ENCODE measurements around the gene PLCZ1.
"Not testable (repeated sequence)": the region's sequence is repeated elsewhere in the genome, so short reads cannot be mapped to it uniquely, and the experiment has no call there.

Gene PLCZ1

DNA sequence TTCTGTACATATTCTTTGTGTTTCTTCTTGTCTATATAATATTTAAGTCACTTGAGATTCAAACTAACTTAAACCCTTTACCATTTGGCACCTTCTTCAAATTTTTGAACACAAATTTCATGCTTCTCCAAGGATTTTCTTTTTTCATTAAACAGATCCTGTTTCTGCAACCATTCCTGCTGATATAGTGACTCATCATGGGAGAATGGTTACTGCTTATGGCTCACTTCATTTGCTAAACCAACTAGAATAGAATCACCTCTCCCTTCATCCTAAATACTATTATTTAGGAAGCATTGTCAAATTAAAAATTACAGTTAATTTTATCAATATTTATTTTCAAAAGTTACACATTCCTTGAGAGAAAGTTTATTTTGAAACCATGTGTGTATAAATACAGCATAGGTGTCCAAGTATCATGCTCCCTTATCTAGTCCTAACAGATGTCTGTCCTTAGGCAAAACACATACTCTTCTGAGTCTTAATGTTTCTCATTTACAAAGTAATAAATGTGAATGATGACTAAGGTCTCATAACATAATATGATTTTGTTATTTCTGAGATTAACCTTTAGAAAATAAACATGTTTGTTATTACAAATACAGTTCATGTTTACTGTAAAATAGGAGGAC, 40.7 kb downstream of the PLCZ1 start:
- DNase-seq = no peak

DNA sequence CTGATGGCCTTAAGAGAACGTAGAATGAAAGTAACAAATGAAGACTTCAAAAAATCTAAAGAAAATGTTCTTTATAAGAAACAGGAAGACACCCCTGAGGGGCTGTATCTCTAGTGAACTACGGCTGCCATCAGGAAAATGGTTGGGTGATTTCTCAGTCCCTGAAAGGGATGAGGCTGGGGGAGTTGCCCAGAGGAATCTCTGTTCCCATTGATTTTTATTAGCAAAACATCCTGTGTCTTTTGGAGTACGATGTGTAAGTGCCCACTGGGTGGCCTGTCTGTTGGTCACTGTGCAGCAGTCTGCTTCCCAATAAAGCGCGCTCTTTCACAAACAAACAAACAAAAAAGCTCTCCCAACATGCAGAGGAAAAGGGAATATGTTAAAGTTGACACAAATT, 43.8 kb downstream of the PLCZ1 start:
- not testable (repeated sequence) for DNase-seq

DNA sequence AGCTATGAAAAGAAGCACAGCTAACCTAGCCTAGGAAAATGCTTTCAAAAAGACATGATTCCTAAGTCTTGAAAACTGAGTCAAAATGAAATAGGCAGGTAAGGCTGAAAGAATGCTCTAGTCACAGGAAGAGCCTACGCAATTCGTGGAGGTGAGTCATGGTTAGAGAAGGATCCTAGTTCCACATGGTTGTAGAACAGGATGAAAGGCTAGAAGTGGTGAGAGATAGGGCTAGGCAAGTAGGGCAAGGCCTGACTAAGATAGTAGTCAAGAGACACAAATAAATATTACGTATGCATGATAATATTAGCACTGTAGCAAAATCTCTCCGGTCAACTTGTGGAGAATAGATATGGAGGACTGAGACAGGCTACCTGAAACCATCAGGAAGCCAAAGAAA, 47.2 kb downstream of the PLCZ1 start:
- DNase-seq = no peak

DNA sequence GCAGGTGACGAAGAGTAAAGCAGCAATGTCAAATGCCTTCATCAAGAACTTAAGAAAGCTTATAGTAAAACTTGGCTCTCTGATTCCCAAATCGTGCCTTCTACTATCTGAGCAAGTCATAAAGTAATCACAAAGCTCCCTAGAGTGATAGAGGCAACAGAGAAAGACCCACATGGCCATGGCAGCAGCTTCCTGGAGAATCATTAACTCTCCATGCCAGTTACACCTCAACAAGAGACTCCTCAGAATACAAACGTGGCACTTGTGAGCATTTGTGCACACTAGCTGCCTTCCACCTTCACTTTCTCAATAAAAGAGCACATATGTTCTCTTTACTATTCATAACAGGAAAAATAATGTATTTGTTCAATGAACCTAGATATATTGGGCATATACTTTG, 48.0 kb downstream of the PLCZ1 start:
- DNase-seq = no peak

DNA sequence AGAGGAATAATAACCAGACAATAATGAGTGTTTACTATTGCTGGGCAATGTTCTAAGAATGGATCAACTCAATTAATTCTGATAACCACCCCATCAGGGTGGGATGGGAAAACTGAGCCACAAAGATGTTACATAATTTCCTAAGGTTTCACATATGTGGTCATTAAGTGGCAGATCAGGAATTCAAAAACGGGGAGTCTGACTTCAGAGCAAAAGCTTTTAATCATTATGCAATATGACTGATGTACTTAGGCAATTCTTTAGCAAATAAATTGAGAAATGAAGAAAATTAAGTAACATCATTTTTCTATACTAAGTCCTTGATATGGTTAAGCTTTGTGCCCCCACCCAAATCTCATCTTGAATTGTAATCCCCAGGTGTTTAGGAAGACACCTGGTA, 53.4 kb downstream of the PLCZ1 start:
- DNase-seq = no peak

DNA sequence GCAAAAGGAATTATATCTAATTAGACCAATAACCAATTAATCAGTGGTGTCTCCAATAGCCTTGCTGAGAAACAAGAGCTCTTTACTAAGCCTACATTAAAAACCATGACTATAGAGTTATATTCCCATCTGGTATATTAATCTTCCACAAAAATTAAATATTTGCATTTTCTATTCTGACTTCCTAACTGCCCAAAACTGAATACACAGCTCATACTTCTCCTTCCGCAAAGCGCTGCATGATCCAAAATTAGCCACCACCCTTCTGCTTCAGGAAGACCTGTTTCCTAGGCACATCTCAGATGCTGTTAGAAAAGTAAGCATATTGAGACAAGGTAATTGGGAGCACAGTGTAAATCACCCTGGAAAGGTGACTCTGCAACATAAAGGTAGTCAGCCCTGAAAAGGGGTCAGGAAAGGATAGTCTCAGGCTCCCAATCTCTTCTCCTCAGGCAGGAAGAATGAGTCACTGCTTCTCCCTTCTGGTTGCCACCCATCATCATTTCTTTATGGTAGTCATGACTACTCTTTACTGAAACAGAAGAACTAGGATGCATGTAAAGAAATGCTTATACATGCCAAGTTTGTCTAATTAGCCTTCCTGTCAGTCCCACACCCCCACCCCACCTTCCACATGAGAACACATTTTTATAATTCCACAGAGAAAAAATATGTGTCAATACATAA, 54.3 kb downstream of the PLCZ1 start:
- no peak for DNase-seq

DNA sequence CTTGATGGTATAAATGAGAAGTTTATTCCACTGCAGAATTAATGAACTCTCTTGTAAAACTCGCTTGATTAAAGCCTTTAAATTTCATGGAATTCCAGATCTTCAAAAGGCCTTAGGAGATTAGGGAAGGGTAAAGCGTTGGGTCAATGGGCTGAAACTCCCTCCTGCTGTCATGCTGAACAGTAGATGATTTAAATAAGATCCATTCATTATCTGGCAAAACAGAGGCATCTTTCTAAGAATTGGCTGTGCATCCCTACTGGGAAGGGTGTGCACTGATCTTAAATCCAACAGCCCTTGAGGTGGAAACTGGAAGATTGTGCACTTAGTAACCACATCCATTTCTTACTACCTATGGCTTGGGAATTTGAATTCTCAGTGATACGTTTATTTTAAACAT, 56.0 kb downstream of the PLCZ1 start:
- no peak for DNase-seq

DNA sequence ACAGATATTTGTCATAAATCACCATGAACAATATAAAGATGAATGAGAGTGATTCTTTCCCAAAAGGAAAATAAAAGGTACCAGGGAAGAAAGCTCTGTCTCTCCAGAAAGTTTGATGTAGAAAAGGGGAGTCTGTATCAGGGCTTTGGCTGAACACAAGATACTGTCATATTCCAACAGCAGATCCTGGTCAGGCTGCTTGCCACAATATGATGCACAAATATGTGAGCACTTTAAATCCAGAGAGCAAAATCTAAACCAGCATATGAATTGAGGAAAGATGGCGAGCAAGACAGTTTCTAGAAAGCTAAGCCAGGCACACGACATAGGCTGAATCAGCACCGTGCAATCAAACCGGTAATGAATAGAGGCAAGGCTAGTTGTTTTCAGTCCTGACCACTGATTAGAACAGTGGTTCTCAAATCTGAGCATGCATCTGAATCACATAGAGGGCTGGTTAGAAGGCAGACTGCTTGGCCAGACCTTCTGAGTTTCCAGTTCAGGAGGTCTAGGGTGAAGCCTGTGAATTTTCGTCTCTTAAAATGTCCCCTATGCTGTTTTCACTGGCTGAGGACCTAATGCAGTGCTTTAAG, 60.7 kb downstream of the PLCZ1 start:
- no peak for DNase-seq

DNA sequence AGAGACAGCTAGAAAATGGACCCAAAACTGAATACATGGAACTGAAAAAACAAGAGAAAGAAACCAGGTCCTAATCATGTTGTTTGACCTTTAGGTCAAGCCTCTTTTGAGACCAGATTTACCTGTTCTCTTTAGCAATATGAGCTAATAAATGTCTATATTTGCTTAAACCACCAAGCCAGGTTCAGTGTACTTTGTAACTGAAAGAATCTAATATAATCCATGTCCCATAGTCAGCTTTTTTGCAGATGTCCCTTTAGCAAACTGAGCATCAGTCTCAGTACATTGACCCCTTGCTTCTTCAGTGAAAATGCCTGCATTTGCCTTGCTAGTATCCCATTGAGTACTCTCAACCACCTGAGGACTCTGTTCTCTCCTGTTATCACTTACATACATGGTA, 61.7 kb downstream of the PLCZ1 start:
- no peak for DNase-seq

DNA sequence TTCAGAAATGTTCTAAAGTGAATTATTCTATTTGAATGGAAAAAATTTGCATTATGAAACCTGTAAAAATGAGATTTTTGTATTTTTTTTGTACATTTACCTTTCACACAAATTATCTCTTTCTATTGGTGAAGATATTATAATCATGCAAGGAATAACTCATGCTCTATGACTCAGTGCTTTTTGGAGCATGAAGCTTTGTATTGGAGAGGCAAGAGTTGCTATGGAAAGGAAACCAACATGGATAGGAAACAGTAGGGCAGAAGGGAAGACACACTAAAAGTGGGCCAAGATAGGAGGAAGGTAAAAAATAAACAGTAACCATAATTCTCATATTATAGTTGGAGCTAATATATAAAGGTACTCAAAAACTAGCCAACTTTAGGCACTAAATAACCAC, 79.0 kb downstream of the PLCZ1 start:
- no peak for DNase-seq

DNA sequence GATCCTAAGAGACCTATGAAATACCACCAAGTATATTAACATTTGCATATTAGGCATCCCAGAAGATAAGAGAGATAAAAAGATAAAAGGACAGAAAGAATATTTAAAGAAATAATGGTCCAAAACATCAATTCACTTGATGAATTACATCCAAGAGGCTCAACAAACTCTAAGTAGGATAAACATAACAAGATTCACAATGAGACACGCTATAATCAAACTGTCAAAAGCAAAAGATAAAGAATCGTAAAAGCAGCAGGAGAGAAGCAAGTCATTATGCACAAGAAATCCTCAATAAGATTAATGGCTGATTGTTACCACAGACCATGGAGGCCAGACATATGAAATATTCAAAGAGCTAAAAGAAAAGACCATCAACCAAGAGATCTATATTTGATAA, 79.6 kb downstream of the PLCZ1 start:
- no peak for DNase-seq

DNA sequence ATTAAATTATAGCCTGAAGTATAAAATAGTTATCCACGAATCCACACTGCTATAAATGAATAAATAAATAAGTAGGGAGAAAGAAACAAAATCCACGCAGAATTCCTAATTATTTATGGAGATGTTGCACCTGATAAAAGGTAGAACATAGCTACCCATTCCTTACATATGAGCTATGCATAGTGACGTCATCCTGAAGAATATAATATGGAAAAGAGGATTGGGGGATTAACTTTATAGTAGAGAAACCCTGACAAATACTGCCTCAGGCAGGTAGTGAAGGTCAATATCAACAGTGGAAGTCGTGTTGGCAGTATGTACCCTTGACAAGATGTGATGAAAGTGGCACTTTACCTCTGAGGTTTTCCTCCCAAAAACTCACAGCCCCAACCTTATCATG, 82.5 kb downstream of the PLCZ1 start:
- no peak for DNase-seq

DNA sequence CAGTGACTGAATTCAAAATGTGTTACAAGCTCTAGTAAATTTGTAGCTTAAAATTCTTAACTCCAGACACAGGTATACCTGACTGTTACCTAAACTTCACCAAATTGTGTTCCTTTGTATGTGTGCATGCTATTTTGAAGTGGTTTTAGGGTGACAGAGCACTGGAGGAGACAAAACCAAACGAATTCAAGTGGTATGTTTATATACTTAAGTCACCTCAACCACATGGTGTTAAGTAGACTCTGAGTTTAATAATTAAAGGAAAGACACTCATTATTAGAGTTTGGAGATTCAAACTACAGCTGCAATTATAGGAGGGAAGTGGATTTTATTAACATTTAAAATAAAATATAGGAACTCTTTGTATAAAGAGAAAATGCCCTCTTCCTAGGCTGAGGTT, 84.3 kb downstream of the PLCZ1 start:
- DNase-seq = no peak

DNA sequence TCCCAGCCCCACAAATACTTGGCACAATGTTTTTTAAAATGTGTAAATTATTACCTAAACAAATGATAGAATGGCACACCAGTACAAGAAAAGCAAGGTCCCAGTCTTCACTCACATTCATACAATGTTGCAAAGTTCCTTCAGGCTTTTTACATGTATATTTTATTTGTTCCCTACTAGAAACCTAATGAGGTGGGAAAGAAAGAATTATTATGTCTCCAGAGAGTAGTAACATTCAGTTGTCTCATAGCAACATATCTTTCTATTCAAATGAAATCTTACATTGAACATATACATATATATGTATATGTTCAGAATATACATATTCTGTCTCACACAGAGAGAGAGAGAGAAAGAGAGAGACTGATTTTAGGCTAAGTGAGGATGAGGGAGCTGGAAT, 85.2 kb downstream of the PLCZ1 start:
- no peak for DNase-seq

DNA sequence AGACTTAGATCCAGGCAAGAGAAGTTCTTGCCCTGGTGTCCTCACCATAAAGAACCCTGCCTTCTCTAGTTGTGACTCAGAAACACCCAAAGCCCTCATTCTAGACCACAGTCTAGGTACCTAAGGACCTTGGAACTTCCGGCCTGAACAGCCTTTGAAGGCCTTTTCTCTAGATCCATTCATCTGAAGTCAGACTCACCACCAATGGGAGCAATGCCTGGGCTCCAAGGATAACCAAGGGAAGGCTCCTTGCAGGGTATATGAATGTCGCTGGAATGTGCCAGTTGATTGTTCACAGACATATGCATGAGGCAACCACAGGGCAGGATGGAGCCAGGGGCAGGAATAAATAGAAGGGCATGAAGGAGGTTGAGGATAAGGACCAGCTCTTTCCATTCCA, 86.3 kb downstream of the PLCZ1 start:
- DNase-seq = no peak

DNA sequence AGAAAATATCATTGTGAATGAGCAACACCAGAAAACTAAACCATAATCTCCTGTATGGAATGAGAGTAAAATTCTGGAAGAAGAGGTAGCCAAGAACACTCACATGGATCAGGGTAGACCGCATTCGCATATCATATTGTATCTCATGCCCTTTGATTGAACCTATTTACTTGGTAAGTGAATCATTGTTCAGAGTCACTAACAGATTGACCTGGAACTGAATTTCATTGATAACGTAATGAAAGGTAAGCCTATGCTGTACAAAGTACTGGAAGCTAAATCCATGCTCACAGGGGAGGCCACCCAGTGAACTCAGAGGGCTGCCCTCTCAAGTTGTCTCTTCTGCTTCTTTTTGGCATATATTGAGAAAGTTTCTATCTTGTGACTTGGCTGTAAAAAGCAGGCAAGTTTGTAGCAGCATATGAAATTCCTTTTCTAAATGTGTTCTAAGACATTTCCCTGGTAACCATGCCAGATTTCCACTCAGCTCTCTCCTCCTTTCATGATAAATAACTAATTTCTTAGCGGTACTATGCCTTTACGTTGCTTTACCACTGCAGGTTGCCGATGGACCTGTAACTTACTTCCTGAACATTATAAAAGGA, 91.4 kb downstream of the PLCZ1 start:
- DNase-seq = no peak

DNA sequence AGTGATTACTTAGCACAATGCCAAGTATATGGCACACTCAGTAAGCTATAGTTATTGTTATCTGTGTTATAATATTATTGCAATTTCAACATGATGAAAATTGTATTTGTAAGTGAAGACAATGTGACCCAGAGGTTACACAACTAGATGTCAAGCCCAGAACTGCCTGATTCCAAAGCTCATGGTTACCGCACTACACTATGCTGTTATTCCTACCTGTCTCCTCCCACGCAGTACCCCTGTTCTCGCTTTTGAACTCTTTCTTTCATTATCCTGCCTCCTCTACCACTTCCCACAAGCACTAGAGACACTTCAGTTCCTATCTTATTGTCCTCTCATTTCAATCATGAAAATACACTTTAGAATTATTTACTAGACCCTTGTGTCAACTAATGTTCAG, 93.2 kb downstream of the PLCZ1 start:
- DNase-seq = no peak

DNA sequence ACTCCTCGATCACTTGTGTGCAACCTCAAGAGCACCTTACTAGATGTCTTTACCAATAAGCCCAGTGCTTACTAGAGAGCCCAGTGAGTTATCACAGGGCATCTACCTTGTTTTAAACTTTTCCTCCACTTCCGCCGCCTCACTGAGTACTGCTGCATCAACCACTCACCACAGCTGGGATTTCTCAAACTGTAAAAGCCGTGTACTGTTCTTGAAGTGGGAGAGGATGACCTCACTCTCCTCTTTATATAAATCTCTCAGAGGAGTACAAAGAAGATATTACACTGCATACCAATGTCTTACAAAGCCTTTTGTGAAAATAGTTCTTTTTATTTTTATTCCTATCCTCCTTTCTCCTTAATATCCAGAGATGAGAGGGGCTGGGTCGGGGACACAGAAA, 94.1 kb downstream of the PLCZ1 start:
- no peak for DNase-seq

DNA sequence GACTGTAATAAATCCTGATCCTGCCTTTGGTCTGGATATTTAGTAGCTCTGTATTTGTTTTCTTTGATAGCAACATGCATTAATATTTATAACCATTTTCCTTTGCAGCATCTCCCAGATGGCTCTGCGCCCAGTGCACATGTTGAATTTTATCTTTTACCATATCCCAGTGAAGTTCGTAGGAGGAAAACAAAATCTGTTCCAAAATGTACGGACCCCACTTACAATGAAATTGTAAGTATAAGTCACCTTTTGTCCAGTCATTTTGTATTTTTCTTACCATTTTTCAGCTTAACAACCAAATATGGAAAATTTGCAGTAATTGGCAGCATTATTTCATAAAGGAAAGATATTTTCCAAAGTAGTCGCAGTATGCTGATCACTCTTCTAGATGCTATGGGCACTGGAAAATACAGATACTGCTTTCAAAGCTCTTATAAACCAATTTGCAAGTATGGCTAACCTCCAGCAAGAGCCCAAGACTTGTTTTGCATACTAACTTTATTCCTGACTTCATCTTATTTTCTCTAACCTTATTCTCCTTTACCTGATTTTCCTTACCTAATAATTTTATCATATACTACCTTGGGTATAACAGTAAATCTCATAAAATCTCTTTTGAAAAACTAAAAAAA, 97.4 kb downstream of the PLCZ1 start:
- no peak for DNase-seq

DNA sequence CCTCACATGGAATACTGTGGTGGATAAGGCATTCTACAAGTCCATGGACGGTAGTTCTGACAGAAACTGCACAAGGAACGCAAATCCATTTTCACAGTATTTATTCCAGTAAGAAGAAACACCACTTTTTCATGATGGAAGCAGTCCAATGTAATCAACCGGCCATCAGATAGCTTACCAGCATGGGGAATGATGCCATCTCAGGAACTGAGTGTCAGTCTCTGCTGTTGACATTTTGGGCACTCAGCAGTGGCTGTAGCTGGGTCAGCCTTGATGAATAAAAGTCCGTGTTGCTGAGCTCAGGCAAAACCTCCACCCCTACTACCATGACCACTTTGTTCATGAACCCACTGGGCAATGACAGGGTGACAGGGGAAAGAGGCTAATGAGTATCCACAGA, 103.4 kb downstream of the PLCZ1 start:
- DNase-seq = no peak
